Epithelial cell of esophagus (primary cell): Measurements from ENCODE around the gene GET4.
"Not testable (repeated sequence)": the region's sequence is repeated elsewhere in the genome, so short reads cannot be mapped to it uniquely, and the experiment has no call there.

Source experiments
- DNase-seq: peaks from one replicate; pipeline ENCODE4 v3.0.0; 2010; ENCODE audit warnings: low read depth
- H3K4me3 ChIP-seq: 2 replicates; pipeline ENCODE4 v1.5.1; 2011; ENCODE audit warnings: mild to moderate bottlenecking, low read length, control low read depth
- CTCF ChIP-seq: IDR thresholded peaks from 2 replicates; pipeline ENCODE4 v1.5.1; 2011; ENCODE audit warnings: low read depth, mild to moderate bottlenecking, low read length, control low read depth, inconsistent platforms; ENCODE audit not compliant: insufficient read depth; ENCODE audit errors: missing control alignments

GET4 gene

GRCh38 chr7:841943-842342, 34.4 kb upstream of the GET4 start:
- no peak overlapping the region for H3K4me3 ChIP-seq
- no peak for TF ChIP-seq CTCF

GRCh38 chr7:842431-843031, 33.8 kb upstream of the GET4 start:
- no peak for DNase-seq
- TF ChIP-seq CTCF, result no peak
- no peak overlapping the region for H3K4me3 ChIP-seq

More at GRCh38 chr7:841943-842342, 34.4 kb upstream of the GET4 start:
- DNase-seq, result no peak

- no peak for TF ChIP-seq CTCF
- no peak overlapping the region for H3K4me3 ChIP-seq
- no peak for DNase-seq
These were observed 33.1 kb upstream of the GET4 start for GRCh38 chr7:843230-843629.

GRCh38 chr7:844043-844442, 32.3 kb upstream of the GET4 start:
- DNase-seq, result no peak
- no peak for TF ChIP-seq CTCF
- no peak overlapping the region for H3K4me3 ChIP-seq

GRCh38 chr7:844514-844913, 31.8 kb upstream of the GET4 start:
- H3K4me3 ChIP-seq, result no peak overlapping the region
- TF ChIP-seq CTCF, result no peak
- no peak for DNase-seq

GRCh38 chr7:845091-845490, 31.3 kb upstream of the GET4 start:
- no peak for TF ChIP-seq CTCF
- H3K4me3 ChIP-seq, result no peak overlapping the region
- DNase-seq, result no peak

- DNase-seq, result no peak
- no peak for TF ChIP-seq CTCF
- H3K4me3 ChIP-seq, result no peak overlapping the region
These were observed 30.6 kb upstream of the GET4 start for GRCh38 chr7:845731-846130.

- not testable (repeated sequence) for H3K4me3 ChIP-seq, DNase-seq
These were observed 29.2 kb upstream of the GET4 start for GRCh38 chr7:846958-847650.

- DNase-seq, result not testable (repeated sequence)
These were observed 28.6 kb upstream of the GET4 start for GRCh38 chr7:847728-848127.

More at GRCh38 chr7:847728-848127, 28.6 kb upstream of the GET4 start:
- H3K4me3 ChIP-seq, result not testable (repeated sequence)
